Pancreas (tissue), 10 donors: ENCODE measurements around the gene C15orf40. TPM values are rescaled to one million over a fixed set of nuclear protein-coding genes. Genes with fewer than 3 reads are reported as not detected.
A peak's percentile ranks its signal among the peaks of the same experiment; 100 is the strongest.
"Not testable (repeated sequence)": the region's sequence is repeated elsewhere in the genome, so short reads cannot be mapped to it uniquely, and the experiment has no call there.

Experiments
- ATAC-seq, 4 donors: fragments of 200-7000 bp; cut with Tn5 transposase; one replicate each; pipeline versions ENCODE4 v1.8.0 to v1.9.1; 2020; ENCODE audit warnings: mild to moderate bottlenecking in 4 of 4, moderate library complexity in 4 of 4
- DNase-seq, 6 donors: peaks; one replicate each; pipeline ENCODE4 v3.0.0-alpha.2; 2020
- FAIRE-seq: peaks from 2 replicates; lab custom pipeline; 2012; peaks lifted over from hg19 to GRCh38; lab: Jason Lieb, UNC
- H3K27ac ChIP-seq, 4 donors: fragments of 200-600 bp; sonication (generic); 1 replicate in 3 of 4; 2 replicates in 1 of 4; pipeline versions ENCODE4 v1.5.0 to v1.8.0; 2020
- H3K27me3 ChIP-seq, 4 donors: fragments of 200-600 bp; one replicate each; pipeline ENCODE4 v1.8.0; 2021
- H3K36me3 ChIP-seq, 3 donors: fragments of 200-600 bp; sonication (generic) in 1 of 3; one replicate each; pipeline versions ENCODE4 v1.5.0 to v1.8.0; 2020 to 2021
- H3K4me1 ChIP-seq, 3 donors: fragments of 200-600 bp; one replicate each; pipeline ENCODE4 v1.8.0; 2021
- H3K4me3 ChIP-seq, 4 donors: fragments of 200-600 bp; sonication (generic) in 2 of 4; one replicate each; pipeline versions ENCODE4 v1.5.0 to v1.8.0; 2020 to 2021
- H3K9me3 ChIP-seq, 4 donors: fragments of 200-600 bp; one replicate each; pipeline ENCODE4 v1.8.0; 2021
- CTCF ChIP-seq, 4 donors: fragments of 200-600 bp; sonication (generic) in 3 of 4; IDR thresholded peaks; one replicate each; pipeline versions ENCODE4 v1.5.0 to v1.8.0; 2021; ENCODE audit warnings: antibody characterized with exemption in 4 of 4
- WGBS, 2 donors: extraction: QIAGEN DNeasy Blood & Tissue Kit; methylation state at CpG; one replicate each; pipeline ENCODE4 v1.1.7; 2013; 5-methylcytosine and 5-hydroxymethylcytosine counted together
- intact Hi-C, 3 donors: fragments of 100-400 bp; cut with DNase I; formaldehyde crosslinking; loops; one replicate each; pipeline versions ENCODE4 v1.11.1 to v1.14.2; 2022
- polyA plus RNA-seq, 2 donors: library from polyadenylated mRNA; stranded (reverse); fragments of 200-250 nt; gene quantifications; one replicate each; pipeline ENCODE4 v1.2.3, GENCODE V29; 2013
- total RNA-seq, 6 donors: library from RNA; stranded (reverse); fragmentation: NEBNext Ultra II Directional in 4 of 6; extraction: Animal tissue kit (Norgen Biotek cat#: 25700) in 4 of 6; gene quantifications; one replicate each; pipeline versions ENCODE4 v1.2.1 to v1.2.4, GENCODE V29; 2021 to 2023
- donor health status: healthy with polysubstance abuse.
- donor health status: DM: no; HTN: no; CAD: no; lungs with moderate emphysema.
- donor health status: DM: no; HTN: no; CAD: no.
- donor health status: control.
- donor health status: control.
- donor health status: Bipolar disorder and iron deficiency.
- donor health status: DM: yes; HTN: yes; CAD: no.
- donor health status: DM: no; HTN: no; CAD: no.
- donor health status: DM: no; HTN: no; CAD: no.
- donor health status: DM: yes; HTN: yes; CAD: no.

The C15orf40 gene
- total and polyA plus RNA-seq, 8 donors, result 6.4 to 19.0 (median 10.2) TPM

GRCh38 chr15:83012636-83013035, 1.2 kb upstream of the C15orf40 start:
- Histone ChIP-seq H3K4me1 (peaks cover 10 to 23% (median 19%) of the 10 kb centered on the region in 3 donors), H3K4me3 (peak overlapping the region in 1 of 4 donors; percentile 99), H3K27me3 (no peaks in the 10 kb centered on the region), H3K9me3 (no peaks in the 10 kb centered on the region), H3K36me3 (peaks cover 0 to 23% (median 0%) of the 10 kb centered on the region in 3 donors), H3K27ac (no peak overlapping the region)
- intact Hi-C loops, result no loop called here
- ATAC-seq, result no peak
- TF ChIP-seq CTCF (IDR thresholded peaks at IDR 0.05), result no peak
- DNase-seq, result no peak
- WGBS, 2 donors, result 96 to 97% methylated on average over 6 of the region's 6 CpGs
- no peak for FAIRE-seq

GRCh38 chr15:83012076-83012426, 612 bp upstream of the C15orf40 start:
- Histone ChIP-seq H3K36me3 (peaks cover 0 to 20% (median 0%) of the 10 kb centered on the region in 3 donors), H3K4me1 (peaks cover 10 to 23% (median 19%) of the 10 kb centered on the region in 3 donors), H3K9me3 (no peaks in the 10 kb centered on the region), H3K27me3 (no peaks in the 10 kb centered on the region), H3K4me3 (peak overlapping the region; percentile 87 to 99 (median 94)), H3K27ac (peak overlapping the region; percentile 66 to 77 (median 74))
- intact Hi-C loops, result no loop called here
- 55 to 62% methylated on average over 9 of the region's 9 CpGs for WGBS, 2 donors
- DNase-seq, result no peak
- no peak for FAIRE-seq
- TF ChIP-seq CTCF (IDR thresholded peaks at IDR 0.05), result no peak
- no peak for ATAC-seq

GRCh38 chr15:83010709-83011270, 649 bp downstream of the C15orf40 start:
- FAIRE-seq, result no peak
- DNase-seq, result peak; percentile 49 to 78 (median 68)
- WGBS, 2 donors, result 6% methylated on average over 15 of the region's 15 CpGs
- H3K4me1 ChIP-seq, result peaks cover 10 to 23% (median 19%) of the 10 kb centered on the region in 3 donors
- peak; percentile 34 to 54 (median 52) for TF ChIP-seq CTCF (IDR thresholded peaks at IDR 0.05)
- no peaks in the 10 kb centered on the region for H3K9me3 ChIP-seq
- H3K27me3 ChIP-seq, result no peaks in the 10 kb centered on the region
- peak overlapping the region; percentile 66 to 77 (median 74) for H3K27ac ChIP-seq
- peak overlapping the region; percentile 87 to 99 (median 94) for H3K4me3 ChIP-seq
- intact Hi-C loops, result no loop called here
- H3K36me3 ChIP-seq, result peaks cover 0 to 20% (median 0%) of the 10 kb centered on the region in 3 donors
- peak; percentile 68 to 88 (median 80) for ATAC-seq

GRCh38 chr15:83000672-83001031, 10.8 kb downstream of the C15orf40 start:
- WGBS, 2 donors, result 63 to 65% methylated on average over 3 of the region's 3 CpGs
- not testable (repeated sequence) for H3K36me3 ChIP-seq, H3K27me3 ChIP-seq, H3K4me3 ChIP-seq, FAIRE-seq, DNase-seq, H3K9me3 ChIP-seq, H3K4me1 ChIP-seq
- intact Hi-C loops, result loop anchor here in 1 of 3 donors (5.0 kb wide), 1 partner anchor 148 kb away; no protein-coding TSS in a partner anchor
- peak overlapping the region in 3 of 4 donors; percentile 19 to 63 (median 55) for H3K27ac ChIP-seq
- ATAC-seq, result peak in 1 of 4 donors; percentile 3

GRCh38 chr15:82999905-83000671, 11.4 kb downstream of the C15orf40 start:
- Histone ChIP-seq H3K27ac (peak overlapping the region; percentile 6 to 63 (median 37)), H3K4me3 (peak overlapping the region in 2 of 4 donors; percentile 18 to 31), H3K36me3 (peaks cover 0 to 6% (median 0%) of the 10 kb centered on the region in 3 donors), H3K4me1 (peaks cover 0 to 4% (median 0%) of the 10 kb centered on the region in 3 donors), H3K9me3 (no peaks in the 10 kb centered on the region), H3K27me3 (no peaks in the 10 kb centered on the region)
- ATAC-seq (peak; percentile 83 to 98 (median 94)), FAIRE-seq (no peak), DNase-seq (peak in 1 of 6 donors; percentile 41)
- intact Hi-C loops, result loop anchor here in 1 of 3 donors (5.0 kb wide), 1 partner anchor 148 kb away; no protein-coding TSS in a partner anchor
- WGBS, 2 donors, result 3% methylated on average over 6 of the region's 6 CpGs
- TF ChIP-seq CTCF (IDR thresholded peaks at IDR 0.05), result peak in 3 of 4 donors; percentile 18 to 41 (median 30)
